ENCODE data around the gene MED10.
"Not testable (repeated sequence)": the region's sequence is repeated elsewhere in the genome, so short reads cannot be mapped to it uniquely, and the experiment has no call there.

MED10 gene

GRCh38 chr5:6372251-6373080 is 5.9 kb downstream of the MED10 start:
- FAIRE-seq: no peak

- no peak for FAIRE-seq
Measured at GRCh38 chr5:6371079-6371810, 7.1 kb downstream of the MED10 start.

DNA sequence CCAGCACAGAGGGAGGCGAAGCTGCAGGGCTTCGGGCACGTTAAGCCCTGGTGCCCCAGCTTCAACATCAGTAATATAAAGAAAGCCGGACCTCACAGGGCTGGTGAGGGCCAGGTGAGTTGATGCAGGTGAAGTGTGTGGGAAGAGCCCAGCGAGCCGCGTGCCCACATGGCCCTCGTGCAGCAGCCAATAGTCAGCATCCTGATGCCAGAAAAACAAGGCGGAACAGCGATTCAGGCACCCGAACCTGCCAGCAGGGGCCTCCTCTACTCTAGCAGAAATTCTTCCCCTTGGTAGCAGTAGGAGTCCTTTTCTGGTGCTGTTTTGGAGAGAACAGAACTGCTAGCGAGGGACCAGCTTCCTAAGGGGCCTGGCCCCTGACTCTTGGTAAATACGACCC is 7.8 kb downstream of the MED10 start:
- no peak for FAIRE-seq

- no peak for FAIRE-seq
Measured at GRCh38 chr5:6365977-6366590, 12.3 kb downstream of the MED10 start.

GRCh38 chr5:6365142-6365976 is 13.0 kb downstream of the MED10 start:
- FAIRE-seq: no peak

DNA sequence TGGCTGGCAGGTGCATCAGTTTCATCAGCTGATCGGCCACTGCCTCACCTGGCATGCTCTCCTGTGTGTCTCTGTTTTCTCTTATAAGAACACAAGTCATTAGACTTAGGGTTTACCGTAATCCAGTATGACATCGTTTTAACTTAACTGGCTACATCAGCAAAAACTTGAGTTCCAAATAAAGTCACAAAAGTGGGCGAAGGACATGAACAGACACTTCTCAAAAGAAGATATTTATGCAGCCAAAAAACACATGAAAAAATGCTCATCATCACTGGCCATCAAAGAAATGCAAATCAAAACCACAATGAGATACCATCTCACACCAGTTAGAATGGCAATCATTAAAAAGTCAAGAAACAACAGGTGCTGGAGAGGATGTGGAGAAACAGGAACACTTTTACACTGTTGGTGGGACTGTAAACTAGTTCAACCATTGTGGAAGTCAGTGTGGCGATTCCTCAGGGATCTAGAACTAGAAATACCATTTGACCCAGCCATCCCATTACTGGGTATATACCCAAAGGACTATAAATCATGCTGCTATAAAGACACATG is 14.8 kb downstream of the MED10 start:
- FAIRE-seq: not testable (repeated sequence)

- FAIRE-seq: no peak
Measured at GRCh38 chr5:6362846-6363245, 15.5 kb downstream of the MED10 start.

GRCh38 chr5:6361101-6361500 is 17.2 kb downstream of the MED10 start:
- FAIRE-seq: no peak

DNA sequence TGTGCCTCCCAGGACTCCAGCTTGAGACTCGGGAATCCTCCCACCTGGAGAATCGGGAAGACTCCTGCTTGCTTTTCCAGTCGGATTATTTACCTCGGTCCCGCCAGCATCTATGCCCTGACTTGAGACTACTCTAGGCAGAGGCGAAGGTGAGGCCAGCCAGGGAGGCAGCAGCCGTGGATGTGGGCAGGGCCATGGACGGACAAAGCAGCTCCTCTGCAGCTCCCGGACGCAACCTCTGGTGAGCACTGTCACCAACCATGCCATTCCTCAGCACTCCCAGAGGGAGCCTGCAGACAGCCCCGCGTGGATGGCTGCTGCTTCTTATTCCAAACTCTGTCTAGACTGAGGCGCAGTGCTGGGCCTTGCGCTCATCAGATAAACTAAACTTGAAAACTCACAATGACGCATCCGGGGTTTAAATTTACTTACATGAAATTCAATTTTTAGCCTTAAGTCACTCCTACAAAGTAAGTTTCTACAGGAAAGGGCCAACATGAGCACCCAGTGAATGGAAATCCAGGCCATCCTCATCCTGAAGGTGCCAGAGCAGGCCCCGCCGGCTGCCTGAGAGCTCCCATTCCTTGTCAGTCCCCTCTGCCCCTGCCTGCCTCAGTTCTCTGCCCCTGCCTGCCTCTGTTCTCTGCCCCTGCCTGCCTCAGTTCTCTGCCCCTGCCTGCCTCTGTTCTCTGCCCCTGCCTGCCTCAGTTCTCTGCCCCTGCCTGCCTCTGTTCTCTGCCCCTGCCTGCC is 17.8 kb downstream of the MED10 start:
- FAIRE-seq: no peak

GRCh38 chr5:6359555-6360322 is 18.6 kb downstream of the MED10 start:
- no peak for FAIRE-seq

DNA sequence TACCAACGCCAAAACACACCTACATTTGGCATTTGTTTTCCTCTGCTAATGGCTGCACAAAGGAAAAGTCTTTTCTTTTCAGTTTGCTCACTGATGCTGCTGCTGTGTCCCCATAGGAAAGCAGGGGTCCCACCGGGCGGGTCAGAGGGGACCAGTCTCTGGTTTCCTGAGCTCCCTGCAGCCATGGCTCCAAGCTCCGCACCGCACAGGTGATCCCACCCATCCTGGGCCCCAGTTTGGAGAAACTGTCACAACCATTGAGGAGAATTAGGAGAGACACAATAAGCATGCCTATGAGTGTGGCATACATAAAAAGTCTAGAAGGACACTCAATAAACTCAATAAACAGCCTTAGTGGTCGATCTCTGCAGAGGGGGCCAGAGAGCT is 19.9 kb downstream of the MED10 start:
- no peak for FAIRE-seq

GRCh38 chr5:6357817-6358433 is 20.4 kb downstream of the MED10 start:
- not testable (repeated sequence) for FAIRE-seq

DNA sequence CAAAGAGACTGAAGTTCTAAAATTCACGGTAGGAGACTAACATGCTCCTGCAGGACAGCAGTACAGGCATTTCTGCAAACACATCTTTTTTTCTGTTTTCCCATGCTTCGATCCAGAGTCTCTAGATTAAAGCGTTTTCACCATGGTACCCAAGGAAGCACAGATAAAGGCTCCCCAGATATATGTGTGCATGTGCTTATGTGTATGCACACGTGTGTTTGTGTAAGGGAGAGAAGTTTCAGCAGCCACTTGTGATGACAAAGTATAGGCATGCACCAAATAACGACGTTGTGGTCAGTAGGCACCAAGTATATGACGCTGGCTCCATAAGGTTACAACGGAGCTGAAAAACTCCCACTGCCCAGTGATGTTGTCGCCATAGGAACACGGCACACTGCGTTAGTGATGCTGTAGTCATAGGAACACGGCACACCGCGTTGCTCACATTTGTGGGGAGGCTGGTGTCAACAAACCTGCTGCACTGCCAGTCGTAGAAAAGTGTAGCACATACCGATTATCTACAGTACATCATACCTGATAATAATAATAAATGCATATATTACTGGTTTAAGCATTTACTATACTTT is 21.7 kb downstream of the MED10 start:
- FAIRE-seq: no peak

DNA sequence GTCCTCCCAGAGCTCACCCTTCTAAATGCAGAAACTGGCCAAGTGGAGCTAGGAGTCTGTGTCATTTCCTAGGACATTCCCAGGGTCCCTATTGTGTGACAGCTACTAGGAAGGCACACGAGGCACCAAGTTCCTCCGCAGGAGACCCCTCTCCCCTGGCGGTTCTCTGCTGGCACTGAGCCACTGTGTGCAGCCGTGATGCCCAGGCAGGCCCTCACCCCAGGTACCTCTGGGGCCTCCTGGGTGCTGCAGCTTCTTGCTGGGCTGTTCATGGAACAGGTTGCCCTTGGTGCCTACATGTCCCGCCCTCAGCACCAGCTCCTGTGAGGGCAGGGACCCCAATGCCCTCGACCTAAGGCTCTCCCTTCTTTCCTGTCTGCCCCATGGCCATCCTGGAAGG is 23.1 kb downstream of the MED10 start:
- no peak for FAIRE-seq

DNA sequence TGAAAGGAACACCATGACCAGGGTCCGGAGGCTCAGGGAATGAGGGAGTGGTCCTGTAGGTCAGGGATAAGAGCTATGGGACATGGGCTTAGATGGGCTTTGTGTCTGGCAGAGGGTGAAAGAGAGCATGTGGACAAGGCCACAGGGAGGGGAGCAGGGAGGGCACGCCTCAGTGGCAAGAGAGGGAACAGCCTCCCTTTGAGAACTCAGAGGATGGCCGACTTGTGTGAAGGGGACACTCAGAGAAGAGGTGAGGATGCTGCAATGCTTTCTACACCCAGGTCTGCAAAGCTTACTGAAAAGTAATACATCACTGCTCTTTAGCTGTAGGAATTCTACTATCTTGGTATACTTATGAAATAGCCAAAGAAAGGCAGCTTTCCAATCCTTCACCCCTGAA is 23.5 kb downstream of the MED10 start:
- no peak for FAIRE-seq

DNA sequence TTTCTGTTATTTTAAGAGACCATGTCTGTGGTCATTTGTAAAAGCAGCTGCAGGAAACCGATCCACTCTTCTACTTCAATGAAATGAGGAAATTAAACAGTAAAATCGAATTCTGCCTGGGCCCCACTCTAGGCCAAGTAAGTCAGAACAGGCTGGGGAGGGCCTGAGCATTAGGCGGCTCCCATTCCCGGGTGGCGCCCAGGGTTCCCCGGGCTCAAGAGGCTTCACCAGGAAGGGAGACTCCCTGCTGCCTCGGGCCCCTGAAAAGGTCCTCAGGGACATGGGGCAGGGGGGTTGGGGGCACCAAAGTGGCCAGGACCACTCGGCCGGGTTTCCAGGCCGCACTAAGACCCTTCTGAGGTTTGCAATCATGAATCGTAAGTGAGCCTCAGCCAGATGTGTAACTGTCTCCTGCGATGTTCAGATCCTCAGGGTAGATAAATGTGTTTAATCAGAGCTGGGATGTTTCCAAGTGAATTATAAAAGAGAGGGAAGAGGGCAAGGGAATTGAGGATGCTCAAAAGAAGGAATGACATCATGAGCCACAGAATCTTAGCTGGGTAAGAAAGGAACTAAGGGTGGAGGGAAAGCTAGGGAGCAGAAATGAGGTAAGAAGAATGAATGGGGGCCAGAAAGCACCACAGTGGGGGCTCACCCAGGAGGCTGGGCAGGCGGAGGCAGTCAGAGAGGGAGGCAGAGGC is 24.6 kb downstream of the MED10 start:
- FAIRE-seq: no peak

DNA sequence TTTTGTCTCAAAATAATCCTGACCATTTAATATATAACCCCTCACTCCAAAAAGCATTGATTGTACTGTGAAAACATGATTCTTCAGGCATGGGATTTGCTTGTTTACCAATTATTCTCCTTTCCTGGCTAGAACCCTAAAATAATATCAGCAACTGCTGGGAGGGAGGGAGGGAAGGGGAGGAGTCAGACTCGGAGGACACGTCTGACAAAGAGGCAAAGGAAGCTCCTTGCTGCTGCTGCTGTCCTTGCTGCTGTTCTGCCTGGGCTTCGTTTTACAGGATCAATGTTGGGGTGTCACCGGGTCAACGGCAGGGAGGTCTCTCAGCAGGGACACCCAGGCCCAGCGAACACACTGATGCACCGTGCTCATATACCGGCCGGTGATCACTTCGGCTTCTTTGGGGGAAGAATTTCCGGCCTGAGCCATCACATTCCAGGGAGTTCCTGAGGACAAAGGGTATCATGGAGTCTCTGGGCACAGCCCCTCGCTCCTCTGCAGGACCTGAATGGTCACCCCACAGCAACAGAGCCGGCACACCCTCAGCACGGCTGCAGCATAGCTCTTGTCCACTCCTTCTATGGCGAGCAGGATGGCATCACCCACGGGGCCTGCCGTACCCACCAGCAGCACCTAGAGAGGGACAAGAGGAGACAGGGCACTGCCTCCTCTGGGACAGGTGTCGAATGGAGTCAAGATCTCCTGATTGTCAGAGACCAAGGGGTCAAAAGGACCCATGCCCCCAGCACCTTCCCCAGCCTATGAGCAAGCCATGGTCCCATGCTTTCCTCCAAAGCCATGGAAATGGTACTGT is 27.9 kb downstream of the MED10 start:
- FAIRE-seq: no peak

- no peak for FAIRE-seq
Measured at GRCh38 chr5:6349387-6349786, 29.0 kb downstream of the MED10 start.

All from TTC549 (cell line).